ENCODE measurements around the gene CTSD. TPM values are rescaled to one million over a fixed set of nuclear protein-coding genes. Genes with fewer than 3 reads are reported as not detected.

CTSD gene
- polyA plus RNA-seq, 1 of the 3 experiments (the other 2 are of a cell fraction), result 187 TPM

GRCh38 chr11:1807264-1807995 is 43.7 kb upstream of the CTSD start:
- no peak overlapping the region for H2AFZ ChIP-seq (ENCODE audit: low read depth)
- no peak overlapping the region for H3K4me3 ChIP-seq (ENCODE audit: low read depth in 2 of 2, low read length in 1 of 2)
- ChIA-PET CTCF (interaction anchor here (1.3 to 3.9 kb wide), 3 partner anchors 114 to 195 kb away, joined by 4 to 15 read pairs (median 13); no protein-coding TSS in a partner anchor), POLR2A (no interaction called here)
- H4K20me1 ChIP-seq (ENCODE audit: insufficient read depth), result no peaks in the 10 kb centered on the region
- no peak overlapping the region for H3K9ac ChIP-seq
- TF ChIP-seq GABPA (IDR thresholded peaks at IDR 0.05; ENCODE audit: low read depth) (no peak), GATA2 (CRISPR knock-in tag; IDR thresholded peaks at IDR 0.05) (no peak), RAD21 (IDR thresholded peaks at IDR 0.05; ENCODE audit: low read length) (no peak), ZBTB33 (IDR thresholded peaks at IDR 0.05; ENCODE audit: borderline replicate concordance, low read depth) (no peak), NRF1 (IDR thresholded peaks at IDR 0.05; ENCODE audit: low read depth, low read length) (no peak), FOSL2 (IDR thresholded peaks at IDR 0.05; ENCODE audit: borderline replicate concordance, low read depth) (no peak), IRF3 (IDR thresholded peaks at IDR 0.05; ENCODE audit: low read depth, low read length) (no peak), ELF1 (IDR thresholded peaks at IDR 0.05) (no peak), SMC3 (IDR thresholded peaks at IDR 0.05; ENCODE audit: low read depth, low read length) (no peak), TCF12 (IDR thresholded peaks at IDR 0.05) (no peak), PBX3 (IDR thresholded peaks at IDR 0.05) (no peak)
- no peaks in the 10 kb centered on the region for H3K36me3 ChIP-seq (replicated peaks in 1 of 2; ENCODE audit: control insufficient read depth in 1 of 2, insufficient read depth in 2 of 2, low read length in 1 of 2)
- no peak overlapping the region for H3K4me2 ChIP-seq
- no peak overlapping the region for H3K27ac ChIP-seq (ENCODE audit: low read depth in 2 of 2, low read length in 1 of 2)
- no peaks in the 10 kb centered on the region for H3K79me2 ChIP-seq (ENCODE audit: insufficient read depth)
- H3K9me3 ChIP-seq, result no peaks in the 10 kb centered on the region
- H3K9me2 ChIP-seq, result no peaks in the 10 kb centered on the region
- WGBS (ENCODE audit: low lambda C conversion rate), result 50% methylated on average over 14 of the region's 14 CpGs
- H3K4me1 ChIP-seq (ENCODE audit: control insufficient read depth in 1 of 2, insufficient read depth in 2 of 2, low read depth in 1 of 2, low read length in 1 of 2), result no peaks in the 10 kb centered on the region
- H3F3A ChIP-seq (replicated peaks; ENCODE audit: insufficient read depth), result no peaks in the 10 kb centered on the region
- H3K27me3 ChIP-seq (ENCODE audit: insufficient read depth), result no peaks in the 10 kb centered on the region; the same call in 1 of the 2 replicates
- no peak for DNase-seq

DNA sequence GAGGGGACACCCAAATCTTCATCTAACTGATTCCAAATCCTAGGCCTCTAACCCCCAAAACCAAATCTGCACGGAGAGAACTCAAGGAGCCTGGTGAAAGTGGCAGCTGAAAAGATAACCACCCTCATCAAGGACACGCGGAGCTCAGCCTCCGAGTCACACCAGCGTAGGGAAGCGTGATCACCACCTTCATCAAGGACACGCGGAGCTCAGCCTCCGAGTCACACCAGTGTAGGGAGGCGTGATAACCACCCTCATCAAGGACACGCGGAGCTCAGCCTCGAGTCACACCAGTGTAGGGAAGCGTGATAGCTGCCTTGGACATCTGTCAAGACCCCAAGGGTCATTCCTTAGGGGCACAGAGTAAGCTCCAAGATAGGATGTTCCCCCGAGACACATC is 41.8 kb upstream of the CTSD start:
- no peak overlapping the region for H3K4me2 ChIP-seq
- H3K9me3 ChIP-seq, result no peaks in the 10 kb centered on the region
- ChIA-PET CTCF (interaction anchor here (1.3 to 1.5 kb wide), 3 partner anchors 27 to 345 kb away, joined by 5 to 10 read pairs (median 5); no protein-coding TSS in a partner anchor), POLR2A (no interaction called here)
- no peaks in the 10 kb centered on the region for H3K9me2 ChIP-seq
- no peaks in the 10 kb centered on the region for H4K20me1 ChIP-seq (ENCODE audit: insufficient read depth)
- no peaks in the 10 kb centered on the region for H3K79me2 ChIP-seq (ENCODE audit: insufficient read depth)
- WGBS (ENCODE audit: low lambda C conversion rate), result 71% methylated on average over 5 of the region's 15 CpGs
- H3K36me3 ChIP-seq (replicated peaks in 1 of 2; ENCODE audit: control insufficient read depth in 1 of 2, insufficient read depth in 2 of 2, low read length in 1 of 2), result no peaks in the 10 kb centered on the region
- H3K27ac ChIP-seq (ENCODE audit: low read depth in 2 of 2, low read length in 1 of 2), result no peak overlapping the region
- H3K4me1 ChIP-seq (ENCODE audit: control insufficient read depth in 1 of 2, insufficient read depth in 2 of 2, low read depth in 1 of 2, low read length in 1 of 2), result no peaks in the 10 kb centered on the region
- H3K4me3 ChIP-seq (ENCODE audit: low read depth in 2 of 2, low read length in 1 of 2), result no peak overlapping the region
- no peak overlapping the region for H2AFZ ChIP-seq (ENCODE audit: low read depth)
- H3K27me3 ChIP-seq (ENCODE audit: insufficient read depth), result no peaks in the 10 kb centered on the region; the same call in 1 of the 2 replicates
- no peak for DNase-seq
- H3K9ac ChIP-seq, result no peak overlapping the region
- H3F3A ChIP-seq (replicated peaks; ENCODE audit: insufficient read depth), result no peaks in the 10 kb centered on the region
- TF ChIP-seq ELF1 (IDR thresholded peaks at IDR 0.05) (no peak), RCOR1 (IDR thresholded peaks at IDR 0.05; ENCODE audit: low read length) (no peak), POLR2AphosphoS5 (IDR thresholded peaks at IDR 0.05; ENCODE audit: low read depth, low read length) (no peak), MXI1 (IDR thresholded peaks at IDR 0.05; ENCODE audit: low read depth, low read length) (no peak), TEAD4 (IDR thresholded peaks at IDR 0.05; ENCODE audit: borderline replicate concordance, insufficient read depth) (no peak), SMC3 (IDR thresholded peaks at IDR 0.05; ENCODE audit: low read depth, low read length) (no peak), MEF2A (IDR thresholded peaks at IDR 0.05; ENCODE audit: borderline replicate concordance, low read depth) (no peak), CTCF (IDR thresholded peaks at IDR 0.05) (no peak), NFIC (IDR thresholded peaks at IDR 0.05; ENCODE audit: borderline replicate concordance) (no peak), PBX3 (IDR thresholded peaks at IDR 0.05) (no peak), RXRA (IDR thresholded peaks at IDR 0.05; ENCODE audit: borderline replicate concordance, low read depth) (no peak)
